Measurements from ENCODE around the gene ZNF550. TPM values are rescaled to one million over a fixed set of nuclear protein-coding genes. Genes with fewer than 3 reads are reported as not detected.
A peak's percentile ranks its signal among the peaks of the same experiment; 100 is the strongest.
"Not testable (repeated sequence)": the region's sequence is repeated elsewhere in the genome, so short reads cannot be mapped to it uniquely, and the experiment has no call there.

ZNF550 gene
- total RNA-seq, 2 experiments from 2014 or later, result 12.6 to 16.0 TPM

DNA sequence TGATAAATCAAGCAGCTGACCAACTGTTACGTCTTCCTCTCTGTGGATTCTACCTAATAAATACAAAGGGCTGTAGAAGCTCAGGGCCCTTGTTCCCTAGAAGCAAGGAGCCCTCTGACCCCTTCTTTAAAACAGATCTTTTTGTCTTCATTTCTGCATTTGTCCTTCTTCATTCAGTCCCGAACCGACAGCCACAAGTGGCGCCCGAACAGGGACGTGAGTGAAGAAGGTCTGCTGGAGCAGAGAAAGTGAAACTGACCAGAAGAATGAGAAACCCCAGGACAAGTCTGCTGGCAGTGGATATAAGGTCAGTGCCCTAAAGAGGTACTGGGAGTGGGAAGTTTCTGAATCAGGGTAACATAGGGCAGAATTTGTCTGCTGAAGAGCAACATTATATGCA is 46.8 kb downstream of the ZNF550 start:
- Mint-ChIP-seq H3K27ac (no peak overlapping the region), H3K9me3 (peaks cover 68% of the 10 kb centered on the region), H3K4me1 (no peaks in the 10 kb centered on the region), H3K27me3 (no peaks in the 10 kb centered on the region), H3K36me3 (ENCODE audit: low read depth) (peaks cover 64% of the 10 kb centered on the region), H3K4me3 (no peak overlapping the region)
- ChIA-PET CTCF (interaction anchor here (0.7 kb wide), 1 partner anchor 473 kb away, joined by 3 read pairs; no protein-coding TSS in a partner anchor), POLR2A (no interaction called here)
- no peak for DNase-seq

DNA sequence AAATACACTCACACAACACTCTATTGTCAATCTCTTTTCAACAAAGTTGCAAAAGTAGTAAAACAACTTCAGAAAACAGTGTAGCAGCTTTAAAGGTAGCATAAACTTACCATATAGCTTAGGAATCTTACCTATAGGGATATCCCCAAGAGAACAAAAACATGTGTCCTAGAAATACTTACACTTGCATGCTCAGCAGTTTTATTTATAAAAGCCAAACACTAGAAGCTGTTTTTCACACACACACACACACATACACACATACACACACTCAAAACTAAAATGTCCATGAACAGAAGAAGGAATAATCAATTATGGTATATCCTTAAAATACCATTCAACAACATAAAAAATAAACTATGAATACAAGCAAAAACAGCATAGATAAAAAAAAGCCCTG is 48.2 kb downstream of the ZNF550 start:
- no peak for DNase-seq
- CTCF ChIA-PET, result no interaction called here
- POLR2A ChIA-PET, result interaction anchor here (0.6 kb wide), 1 partner anchor 33 kb away, joined by 3 read pairs; no protein-coding TSS in a partner anchor
- H3K27ac Mint-ChIP-seq, result no peak overlapping the region
- H3K36me3 Mint-ChIP-seq (ENCODE audit: low read depth), result peaks cover 69% of the 10 kb centered on the region
- no peaks in the 10 kb centered on the region for H3K27me3 Mint-ChIP-seq
- peaks cover 66% of the 10 kb centered on the region for H3K9me3 Mint-ChIP-seq
- no peaks in the 10 kb centered on the region for H3K4me1 Mint-ChIP-seq
- H3K4me3 Mint-ChIP-seq, result no peak overlapping the region

DNA sequence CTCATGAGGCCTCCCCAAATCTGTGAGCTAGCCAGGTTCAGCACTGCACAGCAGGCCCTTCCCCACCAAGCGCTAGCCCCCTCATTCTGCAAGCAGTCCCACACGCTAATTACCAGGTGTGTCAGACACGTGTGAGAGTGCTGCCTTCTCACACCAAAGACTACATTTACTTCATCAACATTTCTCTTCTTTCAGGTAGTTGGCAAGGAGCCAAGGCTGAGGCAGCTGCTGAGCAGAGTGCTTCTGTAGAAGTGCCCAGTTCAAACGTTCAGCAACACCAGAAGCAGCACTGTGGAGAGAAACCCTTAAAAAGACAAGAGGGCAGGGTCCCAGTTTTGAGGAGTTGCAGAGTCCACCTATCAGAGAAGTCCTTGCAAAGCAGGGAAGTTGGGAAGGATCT is 53.5 kb downstream of the ZNF550 start:
- ChIA-PET POLR2A (no interaction called here), CTCF (no interaction called here)
- H3K4me1 Mint-ChIP-seq, result peaks cover 3% of the 10 kb centered on the region
- H3K36me3 Mint-ChIP-seq (ENCODE audit: low read depth), result peaks cover 81% of the 10 kb centered on the region
- no peaks in the 10 kb centered on the region for H3K27me3 Mint-ChIP-seq
- H3K9me3 Mint-ChIP-seq, result peaks cover 57% of the 10 kb centered on the region
- no peak overlapping the region for H3K27ac Mint-ChIP-seq
- no peak for DNase-seq
- no peak overlapping the region for H3K4me3 Mint-ChIP-seq

DNA sequence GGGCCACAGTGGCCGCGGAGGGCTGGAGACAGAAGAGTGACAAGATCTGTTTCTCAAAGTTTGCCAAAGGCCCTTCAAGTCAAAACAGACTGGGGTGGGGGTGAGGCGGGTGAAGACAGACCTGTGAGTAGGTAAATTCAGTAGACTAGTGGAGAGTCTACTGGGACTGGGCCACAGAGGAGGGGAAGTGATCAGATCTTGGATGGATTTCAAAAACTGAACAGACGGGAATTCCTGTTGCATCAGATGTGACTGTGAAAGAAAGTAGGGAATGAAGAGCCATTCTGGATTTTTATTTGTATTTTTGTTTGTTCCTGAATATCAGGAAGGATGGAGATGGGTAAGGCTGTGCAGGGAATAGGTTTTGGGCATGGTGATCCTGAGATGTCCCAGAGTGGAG is 59.3 kb downstream of the ZNF550 start:
- POLR2A ChIA-PET, result interaction anchor here (0.6 kb wide), 1 partner anchor 66 kb away, joined by 4 read pairs; no protein-coding TSS in a partner anchor
- Mint-ChIP-seq H3K27ac (peak overlapping the region; percentile 85), H3K36me3 (ENCODE audit: low read depth) (peaks cover 53% of the 10 kb centered on the region), H3K9me3 (peaks cover 48% of the 10 kb centered on the region), H3K4me1 (peaks cover 16% of the 10 kb centered on the region), H3K4me3 (peak overlapping the region; percentile 78)
- not testable (repeated sequence) for DNase-seq, H3K27me3 Mint-ChIP-seq
- CTCF ChIA-PET, result interaction anchor here (0.9 kb wide), 1 partner anchor 58 kb away, joined by 3 read pairs; no protein-coding TSS in a partner anchor

DNA sequence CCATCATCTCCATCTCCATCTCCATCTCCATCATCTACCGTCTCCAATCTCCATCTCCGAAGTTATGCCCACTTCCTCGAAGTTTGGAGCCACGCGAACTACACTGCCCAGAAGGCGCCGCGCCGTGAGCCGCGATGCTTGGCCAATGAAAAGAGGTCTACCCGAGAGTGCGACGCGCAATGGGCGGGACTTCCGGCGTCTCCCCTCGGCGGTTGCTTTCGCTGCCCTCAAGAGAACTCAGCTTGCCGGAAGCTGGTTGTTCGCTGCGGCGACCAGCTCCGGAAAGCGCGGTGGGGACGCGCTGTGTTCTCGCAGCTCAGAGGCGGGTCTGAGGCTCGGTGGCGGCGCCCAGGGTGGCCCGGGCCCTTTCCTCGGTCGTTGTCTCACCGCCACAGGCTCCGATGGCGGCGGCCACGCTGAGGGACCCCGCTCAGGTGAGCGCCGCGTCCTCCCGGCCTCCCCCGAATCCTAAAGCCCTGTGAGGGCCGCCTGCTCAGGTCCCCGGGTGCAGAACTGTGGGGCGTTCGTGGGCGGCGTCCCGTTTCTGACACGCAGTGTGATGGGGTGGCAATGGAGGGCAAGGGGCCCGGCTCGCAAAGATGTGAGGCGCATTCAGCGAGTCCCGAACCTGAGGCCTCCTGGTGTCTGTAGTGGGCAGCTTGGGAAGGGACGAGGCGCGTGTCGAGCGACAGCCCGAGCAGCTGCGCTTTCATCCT is 59.8 kb downstream of the ZNF550 start, which contains the start of gene ZNF773:
Gene ZNF773, plus strand, starts transcription at position 259 of the 716 bp plus-strand sequence. Its CDS starts 143 bp downstream, at position 402.
- Mint-ChIP-seq H3K36me3 (ENCODE audit: low read depth) (peaks cover 52% of the 10 kb centered on the region), H3K9me3 (peaks cover 48% of the 10 kb centered on the region), H3K4me1 (peaks cover 16% of the 10 kb centered on the region), H3K4me3 (peak within 1 kb of the TSS; percentile 78), H3K27ac (peak within 1 kb of the TSS; percentile 85)
- DNase-seq, result peak; percentile 97
- H3K27me3 Mint-ChIP-seq, result not testable (repeated sequence)
- ChIA-PET CTCF (interaction anchor here (0.9 kb wide), 1 partner anchor 58 kb away, joined by 3 read pairs; no protein-coding TSS in a partner anchor), POLR2A (interaction anchor here (0.6 kb wide), 1 partner anchor 67 kb away, joined by 4 read pairs; no protein-coding TSS in a partner anchor)

DNA sequence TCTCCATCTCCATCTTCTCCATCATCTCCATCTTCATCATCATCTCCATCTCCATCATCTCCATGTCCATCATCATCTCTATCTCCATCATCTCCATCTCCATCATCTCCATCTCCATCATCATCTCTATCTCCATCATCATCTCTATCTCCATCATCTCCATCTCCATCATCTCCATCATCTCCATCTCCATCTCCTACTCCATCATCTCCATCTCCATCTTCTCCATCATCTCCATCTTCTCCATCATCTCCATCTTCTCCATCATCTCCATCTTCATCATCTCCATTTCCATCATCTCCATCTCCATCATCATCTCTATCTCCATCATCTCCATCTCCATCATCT is 60.4 kb downstream of the ZNF550 start:
- Mint-ChIP-seq H3K4me1 (peaks cover 16% of the 10 kb centered on the region), H3K9me3 (peaks cover 52% of the 10 kb centered on the region), H3K27ac (peak overlapping the region; percentile 85), H3K36me3 (ENCODE audit: low read depth) (peaks cover 52% of the 10 kb centered on the region), H3K4me3 (peak overlapping the region; percentile 78)
- POLR2A ChIA-PET, H3K27me3 Mint-ChIP-seq, DNase-seq: not testable (repeated sequence)
- CTCF ChIA-PET, result interaction anchor here (0.9 kb wide), 1 partner anchor 59 kb away, joined by 3 read pairs; no protein-coding TSS in a partner anchor

DNA sequence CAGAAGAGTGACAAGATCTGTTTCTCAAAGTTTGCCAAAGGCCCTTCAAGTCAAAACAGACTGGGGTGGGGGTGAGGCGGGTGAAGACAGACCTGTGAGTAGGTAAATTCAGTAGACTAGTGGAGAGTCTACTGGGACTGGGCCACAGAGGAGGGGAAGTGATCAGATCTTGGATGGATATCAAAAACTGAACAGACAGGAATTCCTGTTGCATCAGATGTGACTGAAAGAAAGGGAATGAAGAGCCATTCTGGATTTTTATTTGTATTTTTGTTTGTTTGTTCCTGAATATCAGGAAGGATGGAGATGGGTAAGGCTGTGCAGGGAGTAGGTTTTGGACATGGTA is 71.4 kb downstream of the ZNF550 start:
- Mint-ChIP-seq H3K9me3 (peaks cover 49% of the 10 kb centered on the region), H3K27ac (peak overlapping the region; percentile 6), H3K36me3 (ENCODE audit: low read depth) (peaks cover 56% of the 10 kb centered on the region), H3K4me3 (peak overlapping the region; percentile 55), H3K4me1 (peaks cover 16% of the 10 kb centered on the region)
- H3K27me3 Mint-ChIP-seq, DNase-seq, CTCF ChIA-PET, POLR2A ChIA-PET: not testable (repeated sequence)

DNA sequence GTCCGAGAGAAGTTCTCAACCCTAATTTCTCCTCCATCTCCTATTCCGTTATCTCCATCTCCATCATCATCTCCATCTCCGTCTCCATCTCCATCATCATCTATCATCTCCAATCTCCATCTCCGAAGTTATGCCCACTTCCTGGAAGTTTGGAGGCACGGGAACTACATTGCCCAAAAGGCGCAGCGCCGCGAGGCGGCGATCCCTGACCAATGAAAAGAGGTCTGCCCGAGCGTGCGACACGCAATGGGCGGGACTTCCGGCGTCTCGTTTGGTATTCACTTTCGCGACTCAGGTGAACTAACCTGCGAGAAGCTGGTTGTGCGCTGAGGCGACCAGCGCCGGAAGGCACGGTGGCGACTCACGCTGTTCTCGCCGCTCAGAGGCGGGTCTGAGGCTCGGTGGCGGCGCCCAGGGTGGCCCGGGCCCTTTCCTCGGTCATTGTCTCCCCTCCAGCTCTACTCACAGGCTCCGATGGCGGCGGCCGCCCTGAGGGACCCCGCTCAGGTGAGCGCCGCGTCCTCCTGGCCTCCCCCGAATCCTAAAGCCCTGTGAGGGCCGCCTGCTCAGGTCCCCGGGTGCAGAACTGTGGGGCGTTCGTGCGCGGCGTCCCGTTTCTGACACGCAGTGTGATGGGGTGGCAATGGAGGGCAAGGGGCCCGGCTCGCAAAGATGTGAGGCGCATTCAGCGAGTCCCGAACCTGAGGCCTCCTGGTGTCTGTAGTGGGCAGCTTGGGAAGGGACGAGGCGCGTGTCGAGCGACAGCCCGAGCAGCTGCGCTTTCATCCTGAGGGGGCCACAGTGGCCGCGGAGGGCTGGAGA is 72.0 kb downstream of the ZNF550 start, which contains the start of gene ZNF419:
Gene ZNF419, plus strand, starts transcription at position 274 of the 822 bp plus-strand sequence. Its CDS starts 201 bp downstream, at position 475.
- DNase-seq, result peak; percentile 96
- POLR2A ChIA-PET, H3K27me3 Mint-ChIP-seq, CTCF ChIA-PET: not testable (repeated sequence)
- Mint-ChIP-seq H3K27ac (peak within 1 kb of the TSS; percentile 75), H3K4me3 (peak within 1 kb of the TSS; percentile 55), H3K9me3 (peaks cover 45% of the 10 kb centered on the region), H3K4me1 (peaks cover 16% of the 10 kb centered on the region), H3K36me3 (ENCODE audit: low read depth) (peaks cover 50% of the 10 kb centered on the region)

Other genes with a start within 250 kb of the ZNF550 start
- 1 to 10 TPM; 8.7 to 9.1 TPM for gene ZNF543, start 239.4 kb downstream of the ZNF550 start, total RNA-seq
- 1 to 10 TPM; 9.0 TPM for gene ZNF304, start 208.6 kb downstream of the ZNF550 start, total RNA-seq
- 10 to 100 TPM in 1 of 2 experiments, 1 to 10 TPM in 1; 9.0 to 10.3 TPM for gene TRAPPC2B, start 196.3 kb downstream of the ZNF550 start, total RNA-seq
- 1 to 10 TPM; 4.6 TPM for gene ZNF547, start 196.3 kb downstream of the ZNF550 start, total RNA-seq
- gene ZNF548, start 170.0 kb downstream of the ZNF550 start, total RNA-seq, result 10 to 100 TPM; 29.1 to 31.8 TPM
- 10 to 100 TPM; 14.3 to 15.7 TPM for gene ZNF17, start 148.7 kb downstream of the ZNF550 start, total RNA-seq
- gene ZNF749, start 124.5 kb downstream of the ZNF550 start, total RNA-seq, result 10 to 100 TPM; 11.2 to 12.5 TPM
- under 1 TPM; 0.15 to 0.21 TPM for gene VN1R1, start 102.7 kb downstream of the ZNF550 start, total RNA-seq
- 1 to 10 TPM; 9.0 to 9.2 TPM for gene ZNF772, start 82.3 kb downstream of the ZNF550 start, total RNA-seq
- gene ZNF419, start 72.1 kb downstream of the ZNF550 start, total RNA-seq, result 10 to 100 TPM in 1 of 2 experiments, 1 to 10 TPM in 1; 9.8 to 11.4 TPM
- 10 to 100 TPM; 10.6 to 11.0 TPM for gene ZNF773, start 59.9 kb downstream of the ZNF550 start, total RNA-seq
- gene ZNF549, start 32.5 kb downstream of the ZNF550 start, total RNA-seq, result 1 to 10 TPM; 9.0 to 9.1 TPM
- 1 to 10 TPM; 7.2 to 7.8 TPM for gene ZNF416, start 19.0 kb upstream of the ZNF550 start, total RNA-seq
- gene ZIK1, start 24.3 kb upstream of the ZNF550 start, total RNA-seq, result 1 to 10 TPM; 8.2 to 8.4 TPM
- gene ZNF530, start 40.0 kb upstream of the ZNF550 start, total RNA-seq, result 10 to 100 TPM; 10.3 to 12.1 TPM
- 10 to 100 TPM; 13.7 to 15.4 TPM for gene ZNF134, start 54.4 kb upstream of the ZNF550 start, total RNA-seq
- 10 to 100 TPM; 16.5 to 17.9 TPM for gene ZNF211, start 73.3 kb upstream of the ZNF550 start, total RNA-seq
- gene ZSCAN4, start 109.1 kb upstream of the ZNF550 start, total RNA-seq, result not detected
- gene ZNF551, start 122.1 kb upstream of the ZNF550 start, total RNA-seq, result 10 to 100 TPM; 13.4 to 16.2 TPM
- gene ZNF154, start 149.3 kb upstream of the ZNF550 start, total RNA-seq, result 1 to 10 TPM; 5.0 to 5.8 TPM
- gene ZNF671, start 167.8 kb upstream of the ZNF550 start, total RNA-seq, result 10 to 100 TPM; 13.9 to 14.4 TPM
- 10 to 100 TPM; 16.1 to 21.4 TPM for gene ZNF776, start 187.0 kb upstream of the ZNF550 start, total RNA-seq
- 10 to 100 TPM; 26.8 to 28.4 TPM for gene ZNF586, start 209.8 kb upstream of the ZNF550 start, total RNA-seq